GM21825 (cell line): Measurements from ENCODE around the gene MAP4K4.

Source experiments
- ATAC-seq: cut with Tn5 transposase; IDR thresholded peaks from one replicate; pipeline ENCODE4 v1.9.1; 2021; ENCODE audit warnings: mild to moderate bottlenecking, moderate library complexity; ENCODE audit not compliant: unreplicated experiment

The MAP4K4 gene

GRCh38 chr2:101831351-101831865, 133.9 kb downstream of the MAP4K4 start:
- peak; percentile 63 for ATAC-seq

GRCh38 chr2:101832114-101832513, 134.6 kb downstream of the MAP4K4 start:
- no peak for ATAC-seq

- no peak for ATAC-seq
These were observed 136.5 kb downstream of the MAP4K4 start for GRCh38 chr2:101833890-101834523.

GRCh38 chr2:101837354-101837753, 139.8 kb downstream of the MAP4K4 start:
- no peak for ATAC-seq

GRCh38 chr2:101841679-101842327, 144.3 kb downstream of the MAP4K4 start:
- ATAC-seq = no peak

- ATAC-seq = no peak
These were observed 145.0 kb downstream of the MAP4K4 start for GRCh38 chr2:101842471-101842870.

GRCh38 chr2:101843048-101843447, 145.5 kb downstream of the MAP4K4 start:
- no peak for ATAC-seq

GRCh38 chr2:101843471-101843870, 146.0 kb downstream of the MAP4K4 start:
- no peak for ATAC-seq

GRCh38 chr2:101844055-101844635, 146.6 kb downstream of the MAP4K4 start:
- no peak for ATAC-seq

- no peak for ATAC-seq
These were observed 149.5 kb downstream of the MAP4K4 start for GRCh38 chr2:101846973-101847372.

GRCh38 chr2:101847661-101848339, 150.3 kb downstream of the MAP4K4 start:
- ATAC-seq = no peak

GRCh38 chr2:101848769-101849410, 151.4 kb downstream of the MAP4K4 start:
- no peak for ATAC-seq

GRCh38 chr2:101850450-101850849, 152.9 kb downstream of the MAP4K4 start:
- no peak for ATAC-seq

- ATAC-seq = no peak
These were observed 153.5 kb downstream of the MAP4K4 start for GRCh38 chr2:101850991-101851390.

GRCh38 chr2:101852824-101853223, 155.3 kb downstream of the MAP4K4 start:
- ATAC-seq = no peak

GRCh38 chr2:101854877-101855276, 157.4 kb downstream of the MAP4K4 start:
- no peak for ATAC-seq

GRCh38 chr2:101855776-101856175, 158.3 kb downstream of the MAP4K4 start:
- ATAC-seq = no peak

- no peak for ATAC-seq
These were observed 160.7 kb downstream of the MAP4K4 start for GRCh38 chr2:101858246-101858645.

GRCh38 chr2:101858910-101859309, 161.4 kb downstream of the MAP4K4 start:
- ATAC-seq = no peak

GRCh38 chr2:101859604-101860003, 162.1 kb downstream of the MAP4K4 start:
- no peak for ATAC-seq

- ATAC-seq = no peak
These were observed 162.7 kb downstream of the MAP4K4 start for GRCh38 chr2:101860157-101860556.
